ENCODE data around the gene ZCWPW1.

The ZCWPW1 gene

GRCh38 chr7:100418930-100419659 is 9.4 kb downstream of the ZCWPW1 start:
- no peak overlapping the region for H3K4me3 ChIP-seq (ENCODE audit: low read depth, low read length)
- no peak overlapping the region for H3K9ac ChIP-seq
- no peaks in the 10 kb centered on the region for H3K4me1 ChIP-seq
- H3K9me3 ChIP-seq (ENCODE audit: control insufficient read depth, low read length) = no peaks in the 10 kb centered on the region
- H3K4me2 ChIP-seq (ENCODE audit: low read length) = no peak overlapping the region
- H3K27ac ChIP-seq = no peak overlapping the region
- TF ChIP-seq CTCF (IDR thresholded peaks at IDR 0.05) = no peak
- H3K36me3 ChIP-seq (ENCODE audit: control insufficient read depth, insufficient read depth, low read length) = no peaks in the 10 kb centered on the region
- H2AFZ ChIP-seq = no peak overlapping the region
- no peaks in the 10 kb centered on the region for H3K79me2 ChIP-seq
- H3K27me3 ChIP-seq (ENCODE audit: control insufficient read depth, insufficient read depth, low read length) = no peaks in the 10 kb centered on the region

- Histone ChIP-seq H3K4me1 (no peaks in the 10 kb centered on the region), H3K9ac (no peak overlapping the region), H3K4me2 (ENCODE audit: low read length) (no peak overlapping the region), H3K79me2 (no peaks in the 10 kb centered on the region), H3K9me3 (ENCODE audit: control insufficient read depth, low read length) (no peaks in the 10 kb centered on the region), H3K36me3 (ENCODE audit: control insufficient read depth, insufficient read depth, low read length) (no peaks in the 10 kb centered on the region), H3K27me3 (ENCODE audit: control insufficient read depth, insufficient read depth, low read length) (no peaks in the 10 kb centered on the region), H2AFZ (no peak overlapping the region), H3K27ac (no peak overlapping the region), H3K4me3 (ENCODE audit: low read depth, low read length) (no peak overlapping the region)
- no peak for TF ChIP-seq CTCF (IDR thresholded peaks at IDR 0.05)
These were observed 13.1 kb downstream of the ZCWPW1 start for GRCh38 chr7:100415448-100415847.

- Histone ChIP-seq H3K27me3 (ENCODE audit: control insufficient read depth, insufficient read depth, low read length) (no peaks in the 10 kb centered on the region), H3K27ac (no peak overlapping the region), H3K36me3 (ENCODE audit: control insufficient read depth, insufficient read depth, low read length) (no peaks in the 10 kb centered on the region), H3K4me1 (no peaks in the 10 kb centered on the region), H3K4me2 (ENCODE audit: low read length) (no peak overlapping the region), H3K9me3 (ENCODE audit: control insufficient read depth, low read length) (no peaks in the 10 kb centered on the region), H3K79me2 (no peaks in the 10 kb centered on the region), H2AFZ (no peak overlapping the region), H3K4me3 (ENCODE audit: low read depth, low read length) (no peak overlapping the region), H3K9ac (no peak overlapping the region)
- no peak for TF ChIP-seq CTCF (IDR thresholded peaks at IDR 0.05)
These were observed 14.6 kb downstream of the ZCWPW1 start for GRCh38 chr7:100413889-100414288.

GRCh38 chr7:100413346-100413745 is 15.2 kb downstream of the ZCWPW1 start:
- no peak overlapping the region for H3K9ac ChIP-seq
- H3K4me1 ChIP-seq = no peaks in the 10 kb centered on the region
- H3K4me2 ChIP-seq (ENCODE audit: low read length) = no peak overlapping the region
- no peak overlapping the region for H3K27ac ChIP-seq
- H3K9me3 ChIP-seq (ENCODE audit: control insufficient read depth, low read length) = no peaks in the 10 kb centered on the region
- no peaks in the 10 kb centered on the region for H3K79me2 ChIP-seq
- no peak overlapping the region for H2AFZ ChIP-seq
- H3K27me3 ChIP-seq (ENCODE audit: control insufficient read depth, insufficient read depth, low read length) = no peaks in the 10 kb centered on the region
- H3K4me3 ChIP-seq (ENCODE audit: low read depth, low read length) = no peak overlapping the region
- TF ChIP-seq CTCF (IDR thresholded peaks at IDR 0.05) = no peak
- H3K36me3 ChIP-seq (ENCODE audit: control insufficient read depth, insufficient read depth, low read length) = no peaks in the 10 kb centered on the region

GRCh38 chr7:100411101-100411500 is 17.4 kb downstream of the ZCWPW1 start:
- no peaks in the 10 kb centered on the region for H3K4me1 ChIP-seq
- H3K36me3 ChIP-seq (ENCODE audit: control insufficient read depth, insufficient read depth, low read length) = no peaks in the 10 kb centered on the region
- no peaks in the 10 kb centered on the region for H3K27me3 ChIP-seq (ENCODE audit: control insufficient read depth, insufficient read depth, low read length)
- H3K27ac ChIP-seq = no peak overlapping the region
- no peak overlapping the region for H3K4me2 ChIP-seq (ENCODE audit: low read length)
- no peak overlapping the region for H2AFZ ChIP-seq
- TF ChIP-seq CTCF (IDR thresholded peaks at IDR 0.05) = no peak
- no peaks in the 10 kb centered on the region for H3K79me2 ChIP-seq
- no peak overlapping the region for H3K9ac ChIP-seq
- no peak overlapping the region for H3K4me3 ChIP-seq (ENCODE audit: low read depth, low read length)
- H3K9me3 ChIP-seq (ENCODE audit: control insufficient read depth, low read length) = no peaks in the 10 kb centered on the region

All from parathyroid adenoma (tissue), 2 donors.